LNCAP (cell line): ENCODE results near the gene DPP8.

Source experiments
- TF ChIP-seq, protein P1 (sequence below): fragments of 450-650 bp; IDR thresholded peaks from 2 replicates; pipeline ENCODE4 v1.5.1; 2017; ENCODE audit warnings: mild to moderate bottlenecking

Gene DPP8

DNA sequence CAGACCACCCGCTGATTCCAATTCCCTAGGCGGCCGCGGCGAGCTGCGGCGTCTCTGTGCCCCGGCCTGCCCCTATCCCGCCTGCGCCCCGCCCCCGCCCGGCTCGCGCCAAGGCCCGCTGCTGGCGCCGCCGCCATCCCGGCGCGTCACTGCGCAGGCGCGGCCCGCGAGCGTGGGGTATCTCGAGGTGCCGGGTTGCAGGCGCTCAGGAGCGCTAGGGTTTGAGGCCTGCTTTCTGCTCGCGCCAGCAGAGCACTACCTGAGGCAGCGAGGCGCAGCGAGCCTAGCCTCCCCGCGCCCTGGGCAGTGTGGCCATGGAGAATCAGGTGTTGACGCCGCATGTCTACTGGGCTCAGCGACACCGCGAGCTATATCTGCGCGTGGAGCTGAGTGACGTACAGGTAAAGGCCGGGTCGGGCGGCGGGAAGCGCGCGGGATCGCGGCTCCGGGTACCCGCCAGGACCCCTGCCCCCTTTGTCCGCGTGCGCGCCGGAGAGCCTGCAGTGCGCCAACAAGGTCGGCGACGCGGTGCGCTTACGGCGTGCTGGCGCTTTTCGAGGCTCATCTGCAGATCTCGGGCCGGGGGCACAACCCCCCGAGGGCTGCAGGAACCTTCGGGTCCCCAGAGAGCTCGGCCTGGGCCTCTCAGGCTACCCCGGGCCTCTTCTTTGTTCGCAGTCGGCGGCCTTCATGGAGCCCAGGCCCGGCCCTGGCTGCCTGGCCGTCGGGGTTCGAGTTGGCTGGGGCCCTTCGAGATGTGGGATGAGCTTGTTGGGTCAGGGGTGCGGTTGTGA lies 13.0 kb upstream of the DPP8 start, which contains the start of gene HACD3:
Gene HACD3, plus strand, starts transcription at position 146 of the 794 bp plus-strand sequence. Its CDS starts 169 bp downstream, at position 315.
- TF ChIP-seq, protein P1, sequence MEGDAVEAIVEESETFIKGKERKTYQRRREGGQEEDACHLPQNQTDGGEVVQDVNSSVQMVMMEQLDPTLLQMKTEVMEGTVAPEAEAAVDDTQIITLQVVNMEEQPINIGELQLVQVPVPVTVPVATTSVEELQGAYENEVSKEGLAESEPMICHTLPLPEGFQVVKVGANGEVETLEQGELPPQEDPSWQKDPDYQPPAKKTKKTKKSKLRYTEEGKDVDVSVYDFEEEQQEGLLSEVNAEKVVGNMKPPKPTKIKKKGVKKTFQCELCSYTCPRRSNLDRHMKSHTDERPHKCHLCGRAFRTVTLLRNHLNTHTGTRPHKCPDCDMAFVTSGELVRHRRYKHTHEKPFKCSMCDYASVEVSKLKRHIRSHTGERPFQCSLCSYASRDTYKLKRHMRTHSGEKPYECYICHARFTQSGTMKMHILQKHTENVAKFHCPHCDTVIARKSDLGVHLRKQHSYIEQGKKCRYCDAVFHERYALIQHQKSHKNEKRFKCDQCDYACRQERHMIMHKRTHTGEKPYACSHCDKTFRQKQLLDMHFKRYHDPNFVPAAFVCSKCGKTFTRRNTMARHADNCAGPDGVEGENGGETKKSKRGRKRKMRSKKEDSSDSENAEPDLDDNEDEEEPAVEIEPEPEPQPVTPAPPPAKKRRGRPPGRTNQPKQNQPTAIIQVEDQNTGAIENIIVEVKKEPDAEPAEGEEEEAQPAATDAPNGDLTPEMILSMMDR = no peak

DNA sequence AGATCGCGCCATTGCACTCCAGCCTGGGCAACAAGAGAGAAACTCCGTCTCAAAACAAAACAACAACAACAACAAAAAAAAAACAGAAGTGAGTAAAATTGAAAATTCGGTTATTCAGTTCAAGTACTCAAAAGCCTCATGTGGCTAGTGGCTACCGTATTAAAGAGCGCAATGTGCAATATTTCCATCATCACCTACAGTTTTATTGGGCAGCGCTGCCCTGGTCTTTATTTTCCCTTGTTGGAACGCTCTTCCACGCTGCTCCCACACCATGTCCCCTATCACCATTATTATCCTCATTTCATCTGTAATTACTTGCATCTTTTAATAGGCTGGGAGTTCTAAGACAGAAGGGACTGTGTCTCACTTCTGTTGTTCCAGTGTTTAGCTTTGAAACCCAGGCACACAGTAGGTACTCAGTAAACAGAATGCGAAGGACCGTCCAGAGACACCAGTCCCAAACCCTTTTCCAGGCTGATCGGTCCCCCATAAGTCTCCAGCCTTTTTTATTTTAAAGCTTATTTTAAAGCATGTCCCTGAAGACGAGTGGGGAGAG lies 12.4 kb upstream of the DPP8 start:
- TF ChIP-seq, protein P1 = no peak

DNA sequence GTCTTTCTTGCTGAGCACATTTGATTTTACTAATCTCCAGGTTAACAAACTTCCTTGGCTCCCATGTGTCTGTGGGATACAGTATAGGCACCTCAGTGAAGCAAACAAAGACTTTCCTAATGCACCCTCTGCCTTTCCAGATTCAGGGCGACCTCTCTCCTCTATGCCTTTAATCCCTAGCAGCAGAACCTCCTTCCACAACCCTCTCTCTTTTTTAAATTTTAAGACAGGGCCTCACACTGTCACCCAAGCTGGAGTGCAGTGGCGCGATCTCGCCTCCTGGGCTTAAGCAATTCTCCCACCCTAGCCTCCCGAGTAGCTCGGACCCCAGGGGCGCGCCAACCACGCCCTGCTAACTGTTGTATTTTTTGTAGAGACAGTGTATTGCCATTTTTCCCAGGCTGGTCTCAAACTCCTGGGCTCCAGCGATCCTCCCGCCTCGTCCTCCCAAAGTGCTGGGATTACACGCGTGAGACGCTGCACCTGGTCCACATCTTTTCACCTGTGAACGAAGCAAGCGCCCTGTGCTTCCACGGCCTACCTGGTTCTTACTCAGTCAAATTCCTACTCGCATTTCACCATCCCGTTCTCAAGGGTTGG lies 11.1 kb upstream of the DPP8 start:
- TF ChIP-seq, protein P1 = no peak

DNA sequence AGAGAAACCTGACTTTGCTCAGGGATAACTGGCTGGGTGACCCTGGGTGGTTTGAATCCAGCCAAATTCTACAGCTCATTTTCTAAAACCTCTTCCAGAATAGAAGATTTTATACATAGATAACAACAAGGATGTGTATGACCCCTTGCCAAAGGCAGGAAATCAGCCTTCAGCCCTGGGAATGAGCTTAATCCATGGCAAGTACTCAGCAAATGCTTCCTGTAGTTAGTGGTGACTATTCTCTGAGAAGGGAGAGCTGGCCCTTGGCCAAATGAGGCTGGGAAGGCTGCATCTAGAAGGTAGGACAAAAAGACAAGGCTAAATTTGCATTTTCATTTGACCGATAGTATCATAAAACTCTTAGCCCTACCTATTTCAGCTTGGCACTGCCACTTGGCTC lies 8.1 kb upstream of the DPP8 start:
- TF ChIP-seq, protein P1 = no peak

DNA sequence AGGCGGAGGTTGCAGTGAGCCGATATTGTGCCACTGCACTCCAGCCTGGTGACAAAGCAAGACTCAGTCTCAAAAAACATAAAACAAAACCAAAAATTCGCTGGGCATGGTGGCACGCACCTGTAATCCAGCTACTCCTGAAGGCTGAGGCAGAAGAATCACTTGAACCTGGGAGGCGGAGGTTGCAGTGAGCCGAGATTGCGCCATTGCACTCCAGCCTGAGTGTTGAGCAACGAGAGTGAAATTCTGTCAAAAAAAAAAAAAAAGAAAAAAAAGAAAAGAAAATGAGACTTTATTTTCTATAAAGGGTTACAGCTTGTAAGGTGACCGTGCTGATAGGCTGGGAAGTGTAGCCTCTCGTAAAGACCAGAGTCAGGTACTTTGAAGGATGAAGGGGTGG lies 6.7 kb upstream of the DPP8 start:
- TF ChIP-seq, protein P1 = no peak

DNA sequence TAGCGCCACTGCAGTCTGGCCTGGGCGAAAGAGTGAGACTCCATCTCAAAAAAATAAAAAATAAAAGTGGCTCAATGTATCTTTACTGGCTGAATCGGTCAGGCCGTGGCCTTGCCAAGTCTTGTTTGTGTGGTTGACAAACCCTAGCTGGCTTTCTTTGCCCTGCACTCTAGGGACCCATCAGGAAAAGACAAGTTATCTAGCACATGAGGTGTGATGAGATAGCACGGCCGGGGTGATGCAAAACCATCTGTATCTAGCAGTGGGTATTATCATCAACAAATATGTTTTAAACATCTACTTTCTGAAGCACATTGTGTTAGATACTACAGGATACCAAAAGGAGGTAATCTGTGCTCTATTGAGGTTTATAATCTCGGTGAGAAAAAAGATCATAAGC lies 3.9 kb upstream of the DPP8 start:
- TF ChIP-seq, protein P1 = no peak

DNA sequence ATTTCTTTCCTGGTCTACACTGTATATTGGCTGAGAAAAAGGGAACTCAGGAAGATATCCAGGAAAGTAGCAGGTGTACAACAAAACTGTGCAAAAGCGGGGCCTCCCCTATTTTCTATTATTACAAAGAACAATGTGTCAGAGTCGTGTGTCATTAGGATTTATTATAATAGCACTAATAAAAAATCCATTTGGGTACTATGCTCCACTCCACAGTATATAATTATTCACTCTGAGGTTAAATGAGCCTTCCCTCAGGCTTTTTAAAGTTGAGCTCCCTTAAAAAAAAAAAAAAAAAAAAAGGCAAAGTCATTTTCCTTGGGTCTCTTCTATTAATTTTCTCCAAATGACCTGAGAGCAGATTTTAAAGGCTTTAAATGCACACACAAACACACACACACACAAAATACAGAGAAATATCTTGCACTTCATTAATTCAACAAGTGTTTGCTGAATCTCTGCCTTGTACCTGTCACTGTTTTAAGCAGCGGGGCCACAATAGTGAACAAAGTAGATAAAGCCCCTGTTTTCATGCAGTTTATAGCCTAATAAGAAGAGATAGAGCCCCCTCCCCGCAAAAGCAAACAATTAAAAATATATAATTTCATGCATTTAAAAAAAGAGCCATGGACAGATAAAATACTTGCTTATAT lies 1.3 kb upstream of the DPP8 start:
- TF ChIP-seq, protein P1 = no peak
